Gastrocnemius medialis (tissue), 4 donors: ENCODE data around the gene HSD17B14. TPM values are rescaled to one million over a fixed set of nuclear protein-coding genes. Genes with fewer than 3 reads are reported as not detected.

Experiments used
- ATAC-seq, 2 donors: fragments of 150-250 bp; one replicate each; pipeline ENCODE4 v1.9.1; 2016
- DNase-seq, 2 donors: peaks; one replicate each; pipeline ENCODE4 v3.0.0-alpha.2; 2019
- H3K27ac ChIP-seq, 4 donors: fragments of 200-600 bp; sonication (generic); 1 replicate in 1 of 4; 2 replicates in 3 of 4; pipeline ENCODE4 v1.5.1; 2016 to 2018; ENCODE audit warnings: mild to moderate bottlenecking in 2 of 4, moderate library complexity in 1 of 4
- H3K27me3 ChIP-seq, 3 donors: fragments of 200-600 bp; sonication (generic) in 2 of 3; 1 replicate in 1 of 3; 2 replicates in 2 of 3; pipeline versions ENCODE4 v1.5.1 to v1.6.0; 2016 to 2019; ENCODE audit warnings: mild to moderate bottlenecking in 1 of 3, moderate library complexity in 1 of 3
- H3K36me3 ChIP-seq, 2 donors: fragments of 200-600 bp; sonication (generic) in 1 of 2; one replicate each; pipeline ENCODE4 v1.5.1; 2017 to 2018
- H3K4me1 ChIP-seq, 2 donors: fragments of 200-600 bp; sonication (generic) in 1 of 2; one replicate each; pipeline ENCODE4 v1.5.1; 2016 to 2017; ENCODE audit warnings: mild to moderate bottlenecking in 2 of 2
- H3K4me3 ChIP-seq, 4 donors: fragments of 200-600 bp; sonication (generic) in 3 of 4; 1 replicate in 1 of 4; 2 replicates in 3 of 4; pipeline ENCODE4 v1.5.1; 2016 to 2019; ENCODE audit warnings: mild to moderate bottlenecking in 2 of 4
- H3K9me3 ChIP-seq, 3 donors: fragments of 200-600 bp; sonication (generic) in 2 of 3; 1 replicate in 1 of 3; 2 replicates in 2 of 3; pipeline ENCODE4 v1.5.1; 2016 to 2019
- CTCF ChIP-seq, 5 experiments: fragments of 450-650 bp in 3 of 5; fragments of 200-600 bp in 2 of 5; sonication (generic) in 2 of 5; IDR thresholded peaks in 4 of 5; conservative IDR thresholded peaks in 1 of 5; 1 replicate in 4 of 5; 2 replicates in 1 of 5; pipeline ENCODE4 v1.5.1; 2016 to 2019; ENCODE audit warnings: antibody characterized with exemption in 5 of 5, mild to moderate bottlenecking in 3 of 5, moderate library complexity in 3 of 5
- POLR2A ChIP-seq, 2 donors: fragments of 450-650 bp; IDR thresholded peaks; one replicate each; pipeline ENCODE4 v1.6.1; 2017; ENCODE audit warnings: antibody characterized with exemption in 2 of 2, mild to moderate bottlenecking in 2 of 2, moderate library complexity in 2 of 2
- in situ Hi-C, 4 donors: fragments of 200-750 bp; cut with MboI; loops; one replicate each; pipeline versions ENCODE4 v1.15.0 to v1.8.0; 2017; ENCODE audit warnings: low sequenced_read_pairs in 4 of 4
- intact Hi-C: fragments of 100-400 bp; cut with DNase I; formaldehyde crosslinking; loops from one replicate; pipeline ENCODE4 v1.15.1; 2023; ENCODE audit warnings: low total_unique reads
- total RNA-seq, 4 donors: library from RNA; depleted of rRNA; stranded (reverse); fragments of >200 nt; gene quantifications; one replicate each; pipeline versions ENCODE4 v1.1.0 to v1.2.3, GENCODE V29; 2016

HSD17B14 gene
- total RNA-seq, 4 donors from 2014 or later = 1.2 to 1.9 (median 1.7) TPM; not detected in 1

DNA sequence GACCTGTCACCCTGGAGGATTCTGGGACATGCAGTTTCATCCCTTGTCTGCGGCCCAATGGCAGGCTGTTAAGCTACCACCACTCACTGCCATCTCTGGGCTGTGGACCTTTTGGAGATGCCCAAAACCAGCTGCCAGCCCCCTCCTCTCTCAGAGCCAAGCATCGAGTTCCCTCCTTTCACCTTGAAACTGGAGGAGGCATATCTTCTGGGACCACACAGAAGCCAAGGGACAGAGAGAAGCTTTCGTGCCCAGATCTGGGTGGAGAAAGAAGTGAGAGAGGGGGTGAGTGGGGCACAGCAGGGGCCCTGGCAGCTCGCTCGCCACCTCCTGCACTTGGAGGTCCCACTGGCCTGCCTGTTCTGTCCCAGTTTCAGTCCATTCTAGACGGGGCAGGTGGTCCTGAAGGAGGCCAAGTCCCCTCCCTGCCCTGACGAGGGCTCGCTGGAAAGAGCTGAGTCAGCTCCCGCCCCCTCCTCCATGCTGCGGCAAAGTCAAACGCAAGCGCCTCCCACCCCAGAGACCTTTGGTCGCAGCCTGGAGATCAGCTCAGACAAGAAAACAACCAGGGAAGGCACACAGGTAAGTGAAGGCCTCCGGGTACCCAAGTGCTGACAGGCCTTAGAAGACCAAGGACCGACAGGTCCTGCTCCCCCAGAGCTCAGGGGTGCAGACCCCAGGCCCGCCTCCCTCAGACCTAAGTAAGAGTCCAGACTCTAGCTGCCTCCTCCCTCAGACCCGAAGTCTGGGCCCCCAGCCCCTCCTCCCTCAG lies 29.3 kb downstream of the HSD17B14 start:
- intact Hi-C loops (no loop called here), in situ Hi-C loops (no loop called here)
- Histone ChIP-seq H3K9me3 (no peaks in the 10 kb centered on the region), H3K27ac (peak overlapping the region; percentile 27 to 95 (median 64)), H3K4me1 (peaks cover 6 to 11% of the 10 kb centered on the region in 2 donors), H3K27me3 (no peaks in the 10 kb centered on the region), H3K36me3 (no peaks in the 10 kb centered on the region), H3K4me3 (peak overlapping the region in 1 of 4 donors; percentile 5)
- peak; percentile 26 to 47 for ATAC-seq
- peak in 1 of 2 donors; percentile 31 for DNase-seq
- no peak for TF ChIP-seq POLR2A (IDR thresholded peaks at IDR 0.05)
- TF ChIP-seq CTCF (IDR thresholded peaks at IDR 0.05 in 4 of 5, conservative IDR thresholded peaks at IDR 0.05 in 1 of 5) = no peak

GRCh38 chr19:48806518-48806817 lies 29.8 kb downstream of the HSD17B14 start:
- in situ Hi-C loops = no loop called here
- DNase-seq = peak in 1 of 2 donors; percentile 52

GRCh38 chr19:48805452-48805851 lies 30.8 kb downstream of the HSD17B14 start:
- no peaks in the 10 kb centered on the region for H3K36me3 ChIP-seq
- in situ Hi-C loops = no loop called here
- H3K27me3 ChIP-seq = no peaks in the 10 kb centered on the region
- no peak overlapping the region for H3K4me3 ChIP-seq
- H3K4me1 ChIP-seq = peaks cover 6 to 11% of the 10 kb centered on the region in 2 donors
- intact Hi-C loops = no loop called here
- H3K9me3 ChIP-seq = no peaks in the 10 kb centered on the region
- no peak for ATAC-seq
- no peak overlapping the region for H3K27ac ChIP-seq
- TF ChIP-seq CTCF (IDR thresholded peaks at IDR 0.05 in 4 of 5, conservative IDR thresholded peaks at IDR 0.05 in 1 of 5) (no peak), POLR2A (IDR thresholded peaks at IDR 0.05) (no peak)
- DNase-seq = no peak

More at GRCh38 chr19:48806518-48806817, 29.8 kb downstream of the HSD17B14 start:
- ATAC-seq = no peak
- H3K4me1 ChIP-seq = peaks cover 6 to 11% of the 10 kb centered on the region in 2 donors
- intact Hi-C loops = no loop called here
- peak overlapping the region in 1 of 4 donors; percentile 93 for H3K27ac ChIP-seq
- TF ChIP-seq POLR2A (IDR thresholded peaks at IDR 0.05) (no peak), CTCF (IDR thresholded peaks at IDR 0.05 in 4 of 5, conservative IDR thresholded peaks at IDR 0.05 in 1 of 5) (no peak)
- no peaks in the 10 kb centered on the region for H3K27me3 ChIP-seq
- H3K36me3 ChIP-seq = no peaks in the 10 kb centered on the region
- H3K4me3 ChIP-seq = no peak overlapping the region
- no peaks in the 10 kb centered on the region for H3K9me3 ChIP-seq

DNA sequence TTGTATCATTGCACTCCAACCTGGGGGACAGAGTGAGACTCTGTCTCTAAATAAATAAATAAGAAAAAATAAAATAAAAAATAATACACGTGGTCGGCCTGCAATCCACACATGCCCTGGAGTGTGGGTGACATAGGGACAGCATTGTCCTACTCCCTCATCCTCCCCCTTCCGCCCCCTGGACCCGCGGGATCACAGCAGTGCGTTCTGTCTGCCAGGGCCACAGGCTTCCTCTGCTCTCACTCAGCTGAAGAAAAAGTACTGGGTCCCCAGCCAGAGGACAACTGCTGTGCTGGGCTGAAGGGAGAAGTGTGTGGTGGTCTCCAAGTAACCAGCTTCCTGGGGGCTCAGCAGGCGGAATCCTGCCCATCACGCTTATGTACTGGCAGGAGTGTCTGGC lies 31.8 kb downstream of the HSD17B14 start:
- peaks cover under 1 to 5% of the 10 kb centered on the region in 2 donors for H3K4me1 ChIP-seq
- H3K4me3 ChIP-seq = no peak overlapping the region
- no peaks in the 10 kb centered on the region for H3K27me3 ChIP-seq
- no peaks in the 10 kb centered on the region for H3K9me3 ChIP-seq
- TF ChIP-seq CTCF (IDR thresholded peaks at IDR 0.05 in 4 of 5, conservative IDR thresholded peaks at IDR 0.05 in 1 of 5) = no peak
- TF ChIP-seq POLR2A (IDR thresholded peaks at IDR 0.05) = no peak
- in situ Hi-C loops = no loop called here
- H3K36me3 ChIP-seq = no peaks in the 10 kb centered on the region
- no peak for DNase-seq
- H3K27ac ChIP-seq = no peak overlapping the region
- ATAC-seq = no peak
- intact Hi-C loops = no loop called here
